ENCODE results near the gene BLM.

DNA sequence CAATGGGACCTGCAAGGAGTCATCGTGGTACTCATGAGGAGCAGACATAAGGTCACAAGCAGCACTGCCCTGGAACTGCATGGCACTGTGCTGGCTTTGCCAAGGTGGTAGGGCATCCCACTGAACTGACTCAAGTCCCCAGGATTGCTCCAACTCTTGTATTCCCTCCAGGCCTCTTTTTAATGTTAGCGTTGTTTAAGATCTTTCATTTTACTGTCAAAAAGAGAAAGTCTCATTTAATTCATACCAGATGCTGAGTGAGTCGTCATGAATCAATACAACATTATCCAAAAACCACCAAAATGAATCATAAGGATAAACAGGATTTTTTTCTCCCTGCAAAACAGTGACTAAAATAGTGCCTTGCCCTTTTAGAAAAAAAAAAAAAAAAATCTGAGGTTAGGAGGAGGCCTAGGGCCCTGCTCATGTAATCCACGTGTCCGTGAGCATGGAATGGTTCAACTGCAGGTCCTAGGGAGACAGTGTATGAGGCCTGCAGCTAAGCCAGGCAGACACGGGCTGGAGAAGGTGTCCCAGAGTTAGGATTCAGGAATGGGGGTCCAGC lies 36.7 kb upstream of the BLM start:
- TF ChIP-seq, protein P1, sequence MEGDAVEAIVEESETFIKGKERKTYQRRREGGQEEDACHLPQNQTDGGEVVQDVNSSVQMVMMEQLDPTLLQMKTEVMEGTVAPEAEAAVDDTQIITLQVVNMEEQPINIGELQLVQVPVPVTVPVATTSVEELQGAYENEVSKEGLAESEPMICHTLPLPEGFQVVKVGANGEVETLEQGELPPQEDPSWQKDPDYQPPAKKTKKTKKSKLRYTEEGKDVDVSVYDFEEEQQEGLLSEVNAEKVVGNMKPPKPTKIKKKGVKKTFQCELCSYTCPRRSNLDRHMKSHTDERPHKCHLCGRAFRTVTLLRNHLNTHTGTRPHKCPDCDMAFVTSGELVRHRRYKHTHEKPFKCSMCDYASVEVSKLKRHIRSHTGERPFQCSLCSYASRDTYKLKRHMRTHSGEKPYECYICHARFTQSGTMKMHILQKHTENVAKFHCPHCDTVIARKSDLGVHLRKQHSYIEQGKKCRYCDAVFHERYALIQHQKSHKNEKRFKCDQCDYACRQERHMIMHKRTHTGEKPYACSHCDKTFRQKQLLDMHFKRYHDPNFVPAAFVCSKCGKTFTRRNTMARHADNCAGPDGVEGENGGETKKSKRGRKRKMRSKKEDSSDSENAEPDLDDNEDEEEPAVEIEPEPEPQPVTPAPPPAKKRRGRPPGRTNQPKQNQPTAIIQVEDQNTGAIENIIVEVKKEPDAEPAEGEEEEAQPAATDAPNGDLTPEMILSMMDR (IDR thresholded peaks at IDR 0.05) = no peak
- no peak for TF ChIP-seq EP300 (IDR thresholded peaks at IDR 0.05)

Data from ovary (tissue), 3 donors.